Dedifferentiated amniotic fluid mesenchymal stem cell (primary cell): Measurements from ENCODE around the gene NFASC.

ENCODE experiments used
- DNase-seq: peaks from one replicate; pipeline ENCODE4 v3.0.0-alpha.2; 2016; ENCODE audit errors: extremely low spot score

Gene NFASC

GRCh38 chr1:205062895-205063294 lies 192.2 kb downstream of the NFASC start:
- no peak for DNase-seq

- no peak for DNase-seq
Measured at GRCh38 chr1:205064301-205064700, 193.6 kb downstream of the NFASC start.

GRCh38 chr1:205064741-205065316 lies 194.2 kb downstream of the NFASC start:
- no peak for DNase-seq

- no peak for DNase-seq
Measured at GRCh38 chr1:205065666-205066065, 195.0 kb downstream of the NFASC start.

GRCh38 chr1:205066141-205066818 lies 195.6 kb downstream of the NFASC start:
- DNase-seq: no peak

GRCh38 chr1:205067031-205067430 lies 196.4 kb downstream of the NFASC start:
- no peak for DNase-seq

- DNase-seq: no peak
Measured at GRCh38 chr1:205068001-205068400, 197.3 kb downstream of the NFASC start.

GRCh38 chr1:205068457-205069040 lies 197.9 kb downstream of the NFASC start:
- DNase-seq: no peak

- DNase-seq: no peak
Measured at GRCh38 chr1:205069371-205070125, 198.9 kb downstream of the NFASC start.

- no peak for DNase-seq
Measured at GRCh38 chr1:205071028-205071409, 200.4 kb downstream of the NFASC start.

- no peak for DNase-seq
Measured at GRCh38 chr1:205071801-205072200, 201.1 kb downstream of the NFASC start.

GRCh38 chr1:205072286-205072685 lies 201.6 kb downstream of the NFASC start:
- DNase-seq: no peak
